ENCODE results near the gene DDR1. TPM values are rescaled to one million over a fixed set of nuclear protein-coding genes. Genes with fewer than 3 reads are reported as not detected.

The DDR1 gene
- polyA plus RNA-seq, 1 donor (not counting 4 experiments of a cell fraction or from before 2014, with no cell fraction given) = 104 TPM

DNA sequence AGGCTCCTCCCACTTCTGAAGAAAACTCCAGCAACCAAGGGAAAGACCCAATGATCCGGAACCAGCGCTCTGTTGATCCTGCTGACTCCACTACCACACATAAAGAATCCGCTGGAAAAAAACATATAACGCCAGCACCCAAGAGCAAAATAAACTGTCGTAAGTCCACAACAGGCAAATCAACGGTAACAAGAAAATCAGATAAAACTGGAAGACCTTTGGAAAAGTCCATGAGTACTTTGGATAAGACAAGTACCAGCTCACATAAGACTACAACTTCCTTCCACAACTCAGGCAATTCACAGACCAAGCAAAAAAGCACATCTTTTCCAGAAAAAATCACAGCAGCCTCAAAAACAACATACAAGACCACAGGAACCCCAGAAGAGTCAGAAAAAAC, 64.5 kb downstream of the DDR1 start:
- Histone ChIP-seq H3K27me3 (ENCODE audit: control insufficient read depth, extremely low read depth, insufficient read depth, low read length) (peaks cover 6% of the 10 kb centered on the region), H4K20me1 (ENCODE audit: control insufficient read depth, extremely low read depth, insufficient read depth, low read length) (no peaks in the 10 kb centered on the region), H3K36me3 (ENCODE audit: control insufficient read depth in 2 of 2, extremely low read depth in 1 of 2, insufficient read depth in 2 of 2, low read length in 2 of 2) (no peaks in the 10 kb centered on the region), H2AFZ (ENCODE audit: control insufficient read depth, low read length) (no peak overlapping the region), H3K9ac (ENCODE audit: control insufficient read depth, extremely low read depth, insufficient read depth, low read length) (no peak overlapping the region), H3K4me2 (ENCODE audit: control insufficient read depth, extremely low read depth, insufficient read depth, low read depth, low read length) (no peak overlapping the region), H3K79me2 (ENCODE audit: control insufficient read depth, insufficient read depth, low read length) (no peaks in the 10 kb centered on the region), H3K9me1 (ENCODE audit: control insufficient read depth, extremely low read depth, insufficient read depth, low read length) (no peaks in the 10 kb centered on the region), H3K9me3 (ENCODE audit: control insufficient read depth, low read depth, low read length) (no peaks in the 10 kb centered on the region), H3K4me1 (ENCODE audit: control insufficient read depth, extremely low read depth, insufficient read depth, low read length) (no peaks in the 10 kb centered on the region), H3K27ac (ENCODE audit: control insufficient read depth, insufficient read depth, low read length) (no peak overlapping the region), H3K4me3 (ENCODE audit: control insufficient read depth in 2 of 3, extremely low read depth in 1 of 3, insufficient read depth in 2 of 3, low read depth in 1 of 3, low read length in 3 of 3) (no peak overlapping the region)
- no peak for FAIRE-seq
- dilution Hi-C loops (cut with MboI; ENCODE audit: extremely low pct_ligation_motif_present, low sequenced_read_pairs) = loop anchor here (25.0 kb wide), 1 partner anchor 113 kb away; no protein-coding TSS in a partner anchor
- TF ChIP-seq CTCF (optimal IDR thresholded peaks at IDR 0.05 in 1 of 3, IDR thresholded peaks at IDR 0.05 in 1 of 3, conservative IDR thresholded peaks at IDR 0.05 in 1 of 3; ENCODE audit: extremely low read depth in 1 of 3, insufficient read depth in 2 of 3, low read length in 3 of 3) (no peak), EZH2 (IDR thresholded peaks at IDR 0.05; ENCODE audit: low read length) (no peak)
- DNase-seq (ENCODE audit: low read depth, low spot score) = no peak

Small RNA genes lying within 50 kb of the gene (small RNA-seq; reads per million reads assigned to genes)
- gene RF00019 (ENCODE audit: insufficient read length in 3 of 3, low read depth in 3 of 3, low replicate concordance in 1 of 3) = 0 reads per million in 3 experiments

Other genes starting within 250 kb of the DDR1 start
- 6.7 to 8.7 TPM (median 7.8 TPM) in 3 replicates for gene C6orf136, start 237.4 kb upstream of the DDR1 start, polyA plus RNA-seq
- gene DHX16, start 211.5 kb upstream of the DDR1 start, polyA plus RNA-seq = 27.9 to 36.4 TPM (median 34.2 TPM) in 3 replicates
- 87.0 to 114 TPM (median 88.9 TPM) in 3 replicates for gene PPP1R18, start 197.9 kb upstream of the DDR1 start, polyA plus RNA-seq
- gene NRM, start 193.5 kb upstream of the DDR1 start, polyA plus RNA-seq = 2.7 to 17.8 TPM (median 7.0 TPM) in 3 replicates
- 4.2 to 10.0 TPM (median 6.9 TPM) in 3 replicates for gene MDC1, start 167.2 kb upstream of the DDR1 start, polyA plus RNA-seq
- 1,010 to 1,517 TPM (median 1,159 TPM) in 3 replicates for gene TUBB, start 164.2 kb upstream of the DDR1 start, polyA plus RNA-seq
- 21.6 to 23.8 TPM (median 22.1 TPM) in 3 replicates for gene FLOT1, start 141.8 kb upstream of the DDR1 start, polyA plus RNA-seq
- gene IER3, start 140.0 kb upstream of the DDR1 start, polyA plus RNA-seq = 171 to 289 TPM (median 277 TPM) in 3 replicates
- 34.2 to 44.0 TPM (median 38.7 TPM) in 3 replicates for gene GTF2H4, start 23.7 kb downstream of the DDR1 start, polyA plus RNA-seq
- 12.8 to 14.3 TPM (median 13.8 TPM) in 3 replicates for gene VARS2, start 29.7 kb downstream of the DDR1 start, polyA plus RNA-seq
- not detected in 3 replicates for gene SFTA2, start 47.7 kb downstream of the DDR1 start, polyA plus RNA-seq
- 0.05 TPM in 1 of 3 replicates, not detected in the others for gene MUCL3, start 56.5 kb downstream of the DDR1 start, polyA plus RNA-seq
- gene MUC21, start 99.2 kb downstream of the DDR1 start, polyA plus RNA-seq = not detected in 3 replicates
- gene MUC22, start 126.0 kb downstream of the DDR1 start, polyA plus RNA-seq = not detected in 3 replicates
- 0.08 to 0.35 TPM (median 0.30 TPM) in 3 replicates for gene C6orf15, start 228.1 kb downstream of the DDR1 start, polyA plus RNA-seq
- gene PSORS1C1, start 230.3 kb downstream of the DDR1 start, polyA plus RNA-seq = 3.6 to 9.4 TPM (median 5.7 TPM) in 3 replicates
- gene CDSN, start 235.9 kb downstream of the DDR1 start, polyA plus RNA-seq = 4.0 to 8.3 TPM (median 5.0 TPM) in 3 replicates